Nucleus accumbens (tissue), 56 donors: Measurements from ENCODE around the gene UBR2.
"Not testable (repeated sequence)": the region's sequence is repeated elsewhere in the genome, so short reads cannot be mapped to it uniquely, and the experiment has no call there.

Experiments used
- DNase-seq, 56 donors: peaks; one replicate each; lab custom pipeline; 2025; lab: John Stamatoyannopoulos, UW

UBR2 gene

GRCh38 chr6:42690151-42690702 lies 126.4 kb downstream of the UBR2 start:
- no peak for DNase-seq

GRCh38 chr6:42690872-42691271 lies 127.0 kb downstream of the UBR2 start:
- no peak for DNase-seq

- DNase-seq = no peak
Observed at GRCh38 chr6:42692137-42692911, 128.5 kb downstream of the UBR2 start.

GRCh38 chr6:42693725-42694323 lies 130.0 kb downstream of the UBR2 start:
- DNase-seq = no peak

GRCh38 chr6:42694586-42694985 lies 130.8 kb downstream of the UBR2 start:
- DNase-seq = no peak

- no peak for DNase-seq
Observed at GRCh38 chr6:42696526-42697267, 132.9 kb downstream of the UBR2 start.

GRCh38 chr6:42697268-42697655 lies 133.4 kb downstream of the UBR2 start:
- DNase-seq = no peak

- DNase-seq = no peak
Observed at GRCh38 chr6:42698217-42698616, 134.4 kb downstream of the UBR2 start.

GRCh38 chr6:42702200-42702599 lies 138.4 kb downstream of the UBR2 start:
- DNase-seq = no peak

GRCh38 chr6:42702786-42703185 lies 139.0 kb downstream of the UBR2 start:
- DNase-seq = not testable (repeated sequence)

GRCh38 chr6:42704251-42704936 lies 140.6 kb downstream of the UBR2 start:
- DNase-seq = peak in 1 of 56 donors; percentile 3

- no peak for DNase-seq
Observed at GRCh38 chr6:42704937-42705374, 141.1 kb downstream of the UBR2 start.

- no peak for DNase-seq
Observed at GRCh38 chr6:42707595-42707994, 143.8 kb downstream of the UBR2 start.

- DNase-seq = no peak
Observed at GRCh38 chr6:42708096-42708495, 144.3 kb downstream of the UBR2 start.

GRCh38 chr6:42709871-42710270 lies 146.0 kb downstream of the UBR2 start:
- no peak for DNase-seq

- DNase-seq = peak in 24 of 56 donors; percentile 2 to 64 (median 16)
Observed at GRCh38 chr6:42710316-42710715, 146.5 kb downstream of the UBR2 start.

GRCh38 chr6:42711930-42712329 lies 148.1 kb downstream of the UBR2 start:
- no peak for DNase-seq

- no peak for DNase-seq
Observed at GRCh38 chr6:42714098-42714761, 150.4 kb downstream of the UBR2 start.

GRCh38 chr6:42715871-42716270 lies 152.0 kb downstream of the UBR2 start:
- no peak for DNase-seq

- no peak for DNase-seq
Observed at GRCh38 chr6:42720739-42721138, 156.9 kb downstream of the UBR2 start.
